Immature natural killer cell (primary cell): Measurements from ENCODE around the gene SBSN. TPM values are rescaled to one million over a fixed set of nuclear protein-coding genes. Genes with fewer than 3 reads are reported as not detected.

Experiments
- DNase-seq, 3 donors: peaks; one replicate each; pipeline ENCODE4 v3.0.0; 2022; ENCODE audit warnings: mixed read lengths in 1 of 3
- H3K27ac Mint-ChIP-seq, 6 donors: one replicate each; pipeline ENCODE4 v1.8.0; 2020; ENCODE audit warnings: mixed read lengths in 6 of 6, mild to moderate bottlenecking in 5 of 6, inconsistent platforms in 4 of 6, moderate library complexity in 3 of 6
- H3K27me3 Mint-ChIP-seq, 3 donors: one replicate each; pipeline ENCODE4 v1.8.0; 2020 to 2021; ENCODE audit warnings: low read depth in 3 of 3, mild to moderate bottlenecking in 3 of 3, mixed read lengths in 3 of 3, moderate library complexity in 3 of 3, inconsistent platforms in 1 of 3
- H3K36me3 Mint-ChIP-seq, 3 donors: one replicate each; pipeline ENCODE4 v1.8.0; 2020; ENCODE audit warnings: mixed read lengths in 3 of 3, inconsistent platforms in 2 of 3, mild to moderate bottlenecking in 2 of 3
- H3K4me1 Mint-ChIP-seq, 2 donors: one replicate each; pipeline ENCODE4 v1.8.0; 2020; ENCODE audit warnings: inconsistent platforms in 2 of 2, mild to moderate bottlenecking in 2 of 2, mixed read lengths in 2 of 2, moderate library complexity in 1 of 2
- H3K4me3 Mint-ChIP-seq, 5 donors: one replicate each; pipeline ENCODE4 v1.8.0; 2020; ENCODE audit warnings: mild to moderate bottlenecking in 5 of 5, mixed read lengths in 5 of 5, inconsistent platforms in 3 of 5, moderate library complexity in 3 of 5
- H3K9me3 Mint-ChIP-seq, 6 donors: one replicate each; pipeline ENCODE4 v1.8.0; 2020; ENCODE audit warnings: mild to moderate bottlenecking in 6 of 6, mixed read lengths in 6 of 6, inconsistent platforms in 4 of 6, moderate library complexity in 3 of 6
- polyA plus RNA-seq, 3 donors: library from polyadenylated mRNA; unstranded; fragments of 300-500 nt; fragmentation: Illumina TruSeq; gene quantifications; one replicate each; pipeline ENCODE4 v1.2.3, GENCODE V29; 2021

The SBSN gene
- polyA plus RNA-seq, 3 donors from 2014 or later: not detected

DNA sequence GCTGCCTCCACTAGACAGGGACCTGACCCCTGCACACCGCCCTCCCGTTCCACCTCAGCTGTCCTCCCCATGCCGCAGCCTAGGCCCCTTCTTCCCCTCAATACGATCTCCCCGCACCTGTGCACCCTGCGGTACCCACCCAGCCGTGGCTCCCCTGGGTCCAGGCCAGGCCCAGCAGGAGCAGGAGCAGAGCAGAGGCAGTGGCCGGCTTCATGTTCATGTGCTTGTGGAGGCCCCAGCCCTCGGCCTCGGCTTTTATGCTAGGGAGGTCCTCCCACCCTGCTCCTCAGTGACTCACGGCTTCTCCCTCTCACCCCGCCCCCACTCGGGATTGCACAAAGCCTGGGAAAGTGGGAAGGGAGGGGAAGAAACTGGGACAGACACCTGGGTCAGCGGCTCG lies 26.4 kb downstream of the SBSN start:
- Mint-ChIP-seq H3K4me1 (no peaks in the 10 kb centered on the region), H3K9me3 (no peaks in the 10 kb centered on the region), H3K4me3 (no peak overlapping the region), H3K36me3 (peaks cover 0 to 6% (median 0%) of the 10 kb centered on the region in 3 donors), H3K27me3 (peaks cover 0 to 7% (median 5%) of the 10 kb centered on the region in 3 donors), H3K27ac (no peak overlapping the region)
- no peak for DNase-seq

GRCh38 chr19:35500611-35501010 lies 27.5 kb downstream of the SBSN start:
- H3K4me3 Mint-ChIP-seq: no peak overlapping the region
- no peaks in the 10 kb centered on the region for H3K36me3 Mint-ChIP-seq
- H3K27me3 Mint-ChIP-seq: peaks cover 0 to 7% (median 3%) of the 10 kb centered on the region in 3 donors
- peaks cover 0 to under 1% of the 10 kb centered on the region in 2 donors for H3K4me1 Mint-ChIP-seq
- no peak for DNase-seq
- no peak overlapping the region for H3K27ac Mint-ChIP-seq
- H3K9me3 Mint-ChIP-seq: no peaks in the 10 kb centered on the region

DNA sequence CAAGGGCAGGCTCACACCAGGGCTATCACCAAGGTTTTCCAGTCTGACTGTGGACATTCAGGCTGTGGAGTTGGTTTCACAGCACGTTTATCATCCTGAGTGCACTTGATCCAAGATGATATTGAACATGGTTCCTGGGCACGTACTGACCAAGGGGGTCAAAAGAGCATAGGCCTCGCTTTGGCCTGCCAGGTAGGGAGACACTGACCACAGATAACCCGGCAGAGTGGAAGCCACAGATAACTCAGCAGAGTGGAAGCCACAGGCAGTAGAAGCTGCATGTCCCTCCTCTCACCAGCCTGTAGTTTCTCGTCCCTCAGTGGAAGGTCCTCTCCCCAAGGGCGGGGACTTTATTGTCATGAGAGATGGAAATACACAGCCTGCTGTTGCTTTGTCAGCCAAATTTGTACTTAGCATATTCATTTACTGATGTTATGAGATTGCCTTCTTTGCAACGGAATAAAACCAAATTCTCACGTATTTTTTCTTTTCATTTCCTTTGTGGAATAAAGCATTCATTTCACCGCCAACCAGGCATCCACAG lies 29.1 kb downstream of the SBSN start:
- Mint-ChIP-seq H3K27me3 (peaks cover 0 to 5% (median 3%) of the 10 kb centered on the region in 3 donors), H3K27ac (peak overlapping the region in 1 of 6 donors; percentile 28), H3K36me3 (no peaks in the 10 kb centered on the region), H3K4me3 (no peak overlapping the region), H3K4me1 (peaks cover 7% of the 10 kb centered on the region in 2 donors), H3K9me3 (no peaks in the 10 kb centered on the region)
- DNase-seq: no peak

DNA sequence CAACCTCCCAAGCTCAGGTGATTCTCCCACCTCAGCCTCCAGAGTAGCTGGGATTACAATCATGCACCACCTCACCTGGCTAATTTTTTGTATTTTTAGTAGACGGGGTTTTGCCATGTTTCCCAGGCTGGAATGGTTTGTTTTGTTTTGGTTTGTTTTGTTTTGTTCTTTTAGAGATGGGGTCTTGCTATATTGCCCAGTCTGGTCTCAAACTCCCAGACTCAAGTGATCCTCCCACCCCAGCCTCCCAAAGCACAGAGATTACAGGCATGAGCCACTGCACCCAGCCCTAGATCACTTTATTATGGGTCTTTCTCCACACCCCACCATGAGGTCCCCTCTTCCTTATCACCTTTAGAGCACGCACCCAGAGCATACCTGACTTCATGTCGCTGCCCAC lies 29.9 kb downstream of the SBSN start:
- Mint-ChIP-seq H3K4me3 (no peak overlapping the region), H3K27me3 (peaks cover 0 to 3% (median 2%) of the 10 kb centered on the region in 3 donors), H3K36me3 (no peaks in the 10 kb centered on the region), H3K9me3 (no peaks in the 10 kb centered on the region), H3K4me1 (peaks cover 7% of the 10 kb centered on the region in 2 donors), H3K27ac (no peak overlapping the region)
- DNase-seq: no peak

DNA sequence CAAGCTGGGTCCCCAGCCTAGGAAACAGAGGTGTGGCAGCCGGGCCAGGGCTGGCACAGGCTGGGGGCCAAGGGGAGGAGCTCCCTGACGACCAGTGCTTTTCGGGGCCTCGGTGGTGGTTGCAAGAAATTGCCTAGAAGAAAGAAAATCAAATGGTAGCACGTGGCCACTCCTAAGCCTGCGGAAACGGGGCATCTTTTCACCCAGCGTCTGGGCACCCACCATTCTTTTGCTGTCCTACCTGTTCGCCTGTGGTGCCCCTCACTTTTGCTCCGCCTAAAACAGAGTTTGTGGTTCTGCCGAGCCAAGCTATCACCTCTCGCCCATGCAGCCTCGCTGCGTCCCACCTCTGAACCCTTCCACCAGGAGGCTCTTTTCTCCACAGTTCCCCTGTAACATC lies 30.7 kb downstream of the SBSN start:
- DNase-seq: no peak
- no peaks in the 10 kb centered on the region for H3K36me3 Mint-ChIP-seq
- H3K27ac Mint-ChIP-seq: no peak overlapping the region
- H3K4me3 Mint-ChIP-seq: no peak overlapping the region
- peaks cover 7% of the 10 kb centered on the region in 2 donors for H3K4me1 Mint-ChIP-seq
- peaks cover 0 to 3% (median 2%) of the 10 kb centered on the region in 3 donors for H3K27me3 Mint-ChIP-seq
- H3K9me3 Mint-ChIP-seq: no peaks in the 10 kb centered on the region

DNA sequence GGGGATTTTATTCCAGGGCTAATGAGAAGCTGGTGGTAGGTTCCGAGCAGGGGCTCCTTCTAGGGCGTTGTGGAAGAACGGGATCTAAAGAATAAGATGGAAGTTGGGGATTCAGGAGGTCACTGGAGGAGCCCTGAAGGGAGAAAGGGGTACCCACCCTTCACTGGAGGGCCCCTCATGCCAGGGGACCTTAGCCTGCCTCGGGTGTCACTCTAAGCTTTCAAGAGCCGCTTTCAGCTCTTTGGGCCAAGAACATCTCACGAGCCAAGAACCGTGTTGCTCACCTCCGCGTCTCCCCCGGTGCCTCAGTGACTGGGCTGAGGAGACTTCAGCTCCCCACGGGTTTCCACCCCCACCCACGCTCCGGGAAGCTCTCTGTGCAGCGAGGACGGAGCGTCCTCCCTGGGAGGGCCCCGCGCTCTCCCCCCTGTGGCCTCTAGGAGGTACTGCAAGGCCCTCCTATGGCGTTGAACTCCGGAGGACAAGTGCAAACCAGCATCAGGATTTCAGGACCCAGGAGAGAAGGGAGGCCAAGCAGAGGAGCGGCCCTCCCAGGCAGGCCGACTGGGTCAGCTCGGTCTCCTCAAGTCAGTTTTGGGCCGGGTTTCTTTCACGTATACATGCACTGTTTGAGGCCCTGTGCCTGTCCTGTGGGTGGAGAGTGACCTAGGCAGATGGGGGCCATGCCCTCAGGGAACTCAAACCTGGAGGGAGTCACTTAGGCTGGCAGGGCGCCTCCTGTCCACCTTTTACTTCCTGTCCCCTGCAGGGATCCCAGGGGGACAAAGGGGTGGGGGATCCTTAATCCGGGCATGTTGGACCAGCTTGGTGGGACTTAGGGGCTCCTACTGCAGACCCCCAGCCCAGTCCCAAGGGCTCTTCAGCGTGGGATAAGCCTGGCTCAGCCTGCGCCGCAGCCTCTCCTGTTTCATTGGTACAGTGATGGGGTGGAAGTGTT lies 32.7 kb downstream of the SBSN start:
- peak overlapping the region in 2 of 5 donors; percentile 47 to 49 for H3K4me3 Mint-ChIP-seq
- peak overlapping the region in 2 of 6 donors; percentile 4 to 7 for H3K27ac Mint-ChIP-seq
- H3K4me1 Mint-ChIP-seq: peaks cover 7% of the 10 kb centered on the region in 2 donors
- H3K36me3 Mint-ChIP-seq: no peaks in the 10 kb centered on the region
- H3K9me3 Mint-ChIP-seq: no peaks in the 10 kb centered on the region
- peaks cover 2 to 3% (median 2%) of the 10 kb centered on the region in 3 donors for H3K27me3 Mint-ChIP-seq
- peak; percentile 59 to 60 (median 60) for DNase-seq

- DNase-seq: no peak
- no peak overlapping the region for H3K4me3 Mint-ChIP-seq
- H3K27ac Mint-ChIP-seq: no peak overlapping the region
- H3K9me3 Mint-ChIP-seq: peaks cover 0 to 2% (median 0%) of the 10 kb centered on the region in 6 donors
- no peaks in the 10 kb centered on the region for H3K36me3 Mint-ChIP-seq
- peaks cover 2 to 9% (median 2%) of the 10 kb centered on the region in 3 donors for H3K27me3 Mint-ChIP-seq
- peaks cover 7% of the 10 kb centered on the region in 2 donors for H3K4me1 Mint-ChIP-seq
Observed at GRCh38 chr19:35493971-35494370, 34.1 kb downstream of the SBSN start.

DNA sequence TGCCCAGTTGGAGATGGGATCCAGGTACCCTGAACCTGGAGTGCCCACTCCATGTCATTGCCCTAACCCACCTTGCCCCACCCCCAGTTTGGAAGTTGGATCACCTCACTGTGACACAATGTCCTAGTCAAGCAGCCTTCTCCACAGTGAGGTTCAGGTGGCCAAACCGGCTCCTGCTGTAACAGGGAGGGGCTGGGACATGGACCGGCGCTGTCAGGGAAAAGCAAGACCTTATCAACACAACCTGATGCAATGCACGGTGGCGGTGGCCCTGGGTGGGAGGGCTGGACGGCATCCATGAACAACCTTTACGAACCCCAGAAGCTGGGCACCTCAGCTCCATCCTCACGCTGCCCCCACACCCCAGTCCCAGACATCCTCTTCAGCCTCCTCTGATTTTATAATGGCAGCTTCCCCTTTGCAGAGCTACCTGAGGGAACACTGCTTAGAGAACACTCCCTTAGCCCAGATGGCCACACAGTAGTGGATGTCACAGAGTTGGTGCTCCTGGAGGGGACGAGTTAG lies 36.2 kb downstream of the SBSN start:
- no peak for DNase-seq
- Mint-ChIP-seq H3K27ac (peak overlapping the region in 1 of 6 donors; percentile 50), H3K4me1 (peaks cover 7% of the 10 kb centered on the region in 2 donors), H3K36me3 (no peaks in the 10 kb centered on the region), H3K27me3 (peaks cover 2 to 11% (median 10%) of the 10 kb centered on the region in 3 donors), H3K9me3 (peaks cover 0 to 2% (median 0%) of the 10 kb centered on the region in 6 donors), H3K4me3 (no peak overlapping the region)

- H3K27me3 Mint-ChIP-seq: peaks cover 5 to 10% (median 9%) of the 10 kb centered on the region in 3 donors
- H3K4me1 Mint-ChIP-seq: peaks cover 4 to 5% of the 10 kb centered on the region in 2 donors
- no peak for DNase-seq
- H3K36me3 Mint-ChIP-seq: no peaks in the 10 kb centered on the region
- no peak within 1 kb of the TSS for H3K4me3 Mint-ChIP-seq
- no peak within 1 kb of the TSS for H3K27ac Mint-ChIP-seq
- peaks cover 0 to 2% (median 0%) of the 10 kb centered on the region in 6 donors for H3K9me3 Mint-ChIP-seq
Observed at GRCh38 chr19:35490364-35490763, 37.7 kb downstream of the SBSN start, which contains the start of gene KRTDAP. KRTDAP (minus strand) TSS chr19:35490464; CDS start chr19:35490442, 22 bp downstream.

- no peaks in the 10 kb centered on the region for H3K4me1 Mint-ChIP-seq
- H3K9me3 Mint-ChIP-seq: peaks cover 0 to 2% (median 0%) of the 10 kb centered on the region in 6 donors
- DNase-seq: no peak
- no peaks in the 10 kb centered on the region for H3K36me3 Mint-ChIP-seq
- H3K4me3 Mint-ChIP-seq: no peak overlapping the region
- peaks cover 5 to 11% (median 9%) of the 10 kb centered on the region in 3 donors for H3K27me3 Mint-ChIP-seq
- no peak overlapping the region for H3K27ac Mint-ChIP-seq
Observed at GRCh38 chr19:35488677-35489076, 39.4 kb downstream of the SBSN start.

DNA sequence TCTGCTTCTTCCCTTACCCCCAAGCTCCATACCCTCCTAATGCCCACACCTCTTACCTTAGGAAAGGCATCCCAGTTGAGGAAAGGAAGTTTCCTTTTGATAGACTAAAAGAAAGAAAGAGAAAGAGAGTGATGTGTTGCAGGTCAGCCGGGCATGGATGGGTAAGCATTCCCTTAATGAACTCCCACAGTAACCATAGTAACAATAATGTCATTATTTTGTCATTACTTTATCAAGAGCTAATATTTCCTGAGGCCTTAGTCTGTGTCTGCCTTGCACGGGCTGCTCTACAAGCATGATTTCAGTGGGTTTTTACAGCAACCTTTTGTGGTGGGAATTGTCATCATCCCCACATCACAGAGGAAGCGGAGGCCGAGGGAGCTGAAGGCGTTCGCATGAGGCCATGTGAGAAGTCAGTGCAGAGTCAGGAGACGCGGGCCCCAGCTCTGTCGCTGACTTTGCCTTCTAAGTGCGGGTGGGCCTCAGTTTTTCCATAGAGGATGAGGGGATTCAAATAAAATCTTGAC lies 40.4 kb downstream of the SBSN start:
- Mint-ChIP-seq H3K4me3 (no peak overlapping the region), H3K27ac (no peak overlapping the region), H3K9me3 (peaks cover 0 to 2% (median 0%) of the 10 kb centered on the region in 6 donors), H3K4me1 (no peaks in the 10 kb centered on the region), H3K27me3 (peaks cover 7 to 11% (median 11%) of the 10 kb centered on the region in 3 donors), H3K36me3 (no peaks in the 10 kb centered on the region)
- no peak for DNase-seq

- H3K27me3 Mint-ChIP-seq: peaks cover 9 to 13% (median 11%) of the 10 kb centered on the region in 3 donors
- H3K9me3 Mint-ChIP-seq: peaks cover 0 to 2% (median 0%) of the 10 kb centered on the region in 6 donors
- H3K36me3 Mint-ChIP-seq: no peaks in the 10 kb centered on the region
- no peaks in the 10 kb centered on the region for H3K4me1 Mint-ChIP-seq
- no peak for DNase-seq
- no peak overlapping the region for H3K27ac Mint-ChIP-seq
- H3K4me3 Mint-ChIP-seq: no peak overlapping the region
Observed at GRCh38 chr19:35486268-35486708, 41.8 kb downstream of the SBSN start.

GRCh38 chr19:35484252-35485036 lies 43.7 kb downstream of the SBSN start:
- H3K4me1 Mint-ChIP-seq: no peaks in the 10 kb centered on the region
- DNase-seq: no peak
- H3K36me3 Mint-ChIP-seq: no peaks in the 10 kb centered on the region
- H3K4me3 Mint-ChIP-seq: no peak overlapping the region
- no peak overlapping the region for H3K27ac Mint-ChIP-seq
- no peaks in the 10 kb centered on the region for H3K9me3 Mint-ChIP-seq
- peaks cover 7 to 11% (median 10%) of the 10 kb centered on the region in 3 donors for H3K27me3 Mint-ChIP-seq
